ENCODE measurements around the gene DGKG. TPM values are rescaled to one million over a fixed set of nuclear protein-coding genes. Genes with fewer than 3 reads are reported as not detected.

The DGKG gene
- total RNA-seq, 1 donor = 2.5 TPM

GRCh38 chr3:186380622-186381380 lies 18.8 kb upstream of the DGKG start:
- no peaks in the 10 kb centered on the region for H3K4me1 ChIP-seq (ENCODE audit: insufficient read depth, low read length)
- H3K27me3 ChIP-seq (ENCODE audit: insufficient read depth, low read length) = no peaks in the 10 kb centered on the region
- H3K9me3 ChIP-seq (ENCODE audit: low read depth, low read length) = no peaks in the 10 kb centered on the region
- H3K4me3 ChIP-seq (ENCODE audit: low read length) = no peak overlapping the region

GRCh38 chr3:186375443-186375842 lies 13.4 kb upstream of the DGKG start:
- H3K9me3 ChIP-seq (ENCODE audit: low read depth, low read length) = no peaks in the 10 kb centered on the region
- peaks cover 44% of the 10 kb centered on the region for H3K4me1 ChIP-seq (ENCODE audit: insufficient read depth, low read length)
- no peak overlapping the region for H3K4me3 ChIP-seq (ENCODE audit: low read length)
- no peaks in the 10 kb centered on the region for H3K27me3 ChIP-seq (ENCODE audit: insufficient read depth, low read length)

GRCh38 chr3:186374376-186374775 lies 12.3 kb upstream of the DGKG start:
- H3K27me3 ChIP-seq (ENCODE audit: insufficient read depth, low read length) = no peaks in the 10 kb centered on the region
- peaks cover 50% of the 10 kb centered on the region for H3K4me1 ChIP-seq (ENCODE audit: insufficient read depth, low read length)
- no peak overlapping the region for H3K4me3 ChIP-seq (ENCODE audit: low read length)
- no peaks in the 10 kb centered on the region for H3K9me3 ChIP-seq (ENCODE audit: low read depth, low read length)

GRCh38 chr3:186369217-186369616 lies 7.2 kb upstream of the DGKG start:
- Histone ChIP-seq H3K27me3 (ENCODE audit: insufficient read depth, low read length) (peaks cover 2% of the 10 kb centered on the region), H3K4me3 (ENCODE audit: low read length) (no peak overlapping the region), H3K9me3 (ENCODE audit: low read depth, low read length) (no peaks in the 10 kb centered on the region), H3K4me1 (ENCODE audit: insufficient read depth, low read length) (peaks cover 69% of the 10 kb centered on the region)

GRCh38 chr3:186368717-186369116 lies 6.7 kb upstream of the DGKG start:
- Histone ChIP-seq H3K4me3 (ENCODE audit: low read length) (no peak overlapping the region), H3K9me3 (ENCODE audit: low read depth, low read length) (no peaks in the 10 kb centered on the region), H3K27me3 (ENCODE audit: insufficient read depth, low read length) (peaks cover 2% of the 10 kb centered on the region), H3K4me1 (ENCODE audit: insufficient read depth, low read length) (peaks cover 69% of the 10 kb centered on the region)

GRCh38 chr3:186368176-186368575 lies 6.1 kb upstream of the DGKG start:
- no peak overlapping the region for H3K4me3 ChIP-seq (ENCODE audit: low read length)
- peaks cover 2% of the 10 kb centered on the region for H3K27me3 ChIP-seq (ENCODE audit: insufficient read depth, low read length)
- H3K4me1 ChIP-seq (ENCODE audit: insufficient read depth, low read length) = peaks cover 67% of the 10 kb centered on the region
- H3K9me3 ChIP-seq (ENCODE audit: low read depth, low read length) = no peaks in the 10 kb centered on the region

GRCh38 chr3:186367631-186368030 lies 5.6 kb upstream of the DGKG start:
- no peaks in the 10 kb centered on the region for H3K9me3 ChIP-seq (ENCODE audit: low read depth, low read length)

GRCh38 chr3:186366206-186366605 lies 4.2 kb upstream of the DGKG start:
- peaks cover 6% of the 10 kb centered on the region for H3K27me3 ChIP-seq (ENCODE audit: insufficient read depth, low read length)
- H3K4me3 ChIP-seq (ENCODE audit: low read length) = no peak overlapping the region
- no peaks in the 10 kb centered on the region for H3K9me3 ChIP-seq (ENCODE audit: low read depth, low read length)
- peaks cover 65% of the 10 kb centered on the region for H3K4me1 ChIP-seq (ENCODE audit: insufficient read depth, low read length)

More at GRCh38 chr3:186367631-186368030, 5.6 kb upstream of the DGKG start:
- Histone ChIP-seq H3K4me1 (ENCODE audit: insufficient read depth, low read length) (peaks cover 66% of the 10 kb centered on the region), H3K27me3 (ENCODE audit: insufficient read depth, low read length) (peaks cover 2% of the 10 kb centered on the region), H3K4me3 (ENCODE audit: low read length) (no peak overlapping the region)

- Histone ChIP-seq H3K27me3 (ENCODE audit: insufficient read depth, low read length) (peaks cover 6% of the 10 kb centered on the region), H3K9me3 (ENCODE audit: low read depth, low read length) (no peaks in the 10 kb centered on the region), H3K4me1 (ENCODE audit: insufficient read depth, low read length) (peaks cover 72% of the 10 kb centered on the region), H3K4me3 (ENCODE audit: low read length) (no peak overlapping the region)
Observed at GRCh38 chr3:186365202-186365974, 3.4 kb upstream of the DGKG start.

- Histone ChIP-seq H3K4me3 (ENCODE audit: low read length) (no peak overlapping the region), H3K27me3 (ENCODE audit: insufficient read depth, low read length) (peaks cover 6% of the 10 kb centered on the region), H3K4me1 (ENCODE audit: insufficient read depth, low read length) (peaks cover 75% of the 10 kb centered on the region), H3K9me3 (ENCODE audit: low read depth, low read length) (no peaks in the 10 kb centered on the region)
Observed at GRCh38 chr3:186362988-186363387, 954 bp upstream of the DGKG start.

- Histone ChIP-seq H3K27me3 (ENCODE audit: insufficient read depth, low read length) (peaks cover 6% of the 10 kb centered on the region), H3K4me3 (ENCODE audit: low read length) (peak overlapping the region; percentile 54)
Observed at GRCh38 chr3:186362537-186362842, 456 bp upstream of the DGKG start.

GRCh38 chr3:186361246-186361761 lies 730 bp downstream of the DGKG start:
- Histone ChIP-seq H3K9me3 (ENCODE audit: low read depth, low read length) (no peaks in the 10 kb centered on the region), H3K27me3 (ENCODE audit: insufficient read depth, low read length) (peaks cover 6% of the 10 kb centered on the region), H3K4me3 (ENCODE audit: low read length) (peak overlapping the region; percentile 54), H3K4me1 (ENCODE audit: insufficient read depth, low read length) (peaks cover 70% of the 10 kb centered on the region)

More at GRCh38 chr3:186362537-186362842, 456 bp upstream of the DGKG start:
- H3K4me1 ChIP-seq (ENCODE audit: insufficient read depth, low read length) = peaks cover 72% of the 10 kb centered on the region
- H3K9me3 ChIP-seq (ENCODE audit: low read depth, low read length) = no peaks in the 10 kb centered on the region

GRCh38 chr3:186360779-186361178 lies 1.3 kb downstream of the DGKG start:
- Histone ChIP-seq H3K4me1 (ENCODE audit: insufficient read depth, low read length) (peaks cover 65% of the 10 kb centered on the region), H3K9me3 (ENCODE audit: low read depth, low read length) (no peaks in the 10 kb centered on the region), H3K4me3 (ENCODE audit: low read length) (peak overlapping the region; percentile 54), H3K27me3 (ENCODE audit: insufficient read depth, low read length) (peaks cover 6% of the 10 kb centered on the region)

- no peaks in the 10 kb centered on the region for H3K9me3 ChIP-seq (ENCODE audit: low read depth, low read length)
- peaks cover 4% of the 10 kb centered on the region for H3K27me3 ChIP-seq (ENCODE audit: insufficient read depth, low read length)
- peaks cover 48% of the 10 kb centered on the region for H3K4me1 ChIP-seq (ENCODE audit: insufficient read depth, low read length)
- no peak overlapping the region for H3K4me3 ChIP-seq (ENCODE audit: low read length)
Observed at GRCh38 chr3:186359078-186359477, 3.0 kb downstream of the DGKG start.

GRCh38 chr3:186356152-186356551 lies 5.9 kb downstream of the DGKG start:
- H3K27me3 ChIP-seq (ENCODE audit: insufficient read depth, low read length) = no peaks in the 10 kb centered on the region

More at GRCh38 chr3:186356152-186356551, 5.9 kb downstream of the DGKG start:
- Histone ChIP-seq H3K4me1 (ENCODE audit: insufficient read depth, low read length) (peaks cover 34% of the 10 kb centered on the region), H3K4me3 (ENCODE audit: low read length) (no peak overlapping the region), H3K9me3 (ENCODE audit: low read depth, low read length) (no peaks in the 10 kb centered on the region)
